Suppressor macrophage treated with lipopolysaccharide for 4 hours (primary cell): ENCODE measurements around the gene ASB10.

Source experiments
- DNase-seq: peaks from one replicate; pipeline ENCODE4 v3.0.0-alpha.2; 2020

The ASB10 gene

DNA sequence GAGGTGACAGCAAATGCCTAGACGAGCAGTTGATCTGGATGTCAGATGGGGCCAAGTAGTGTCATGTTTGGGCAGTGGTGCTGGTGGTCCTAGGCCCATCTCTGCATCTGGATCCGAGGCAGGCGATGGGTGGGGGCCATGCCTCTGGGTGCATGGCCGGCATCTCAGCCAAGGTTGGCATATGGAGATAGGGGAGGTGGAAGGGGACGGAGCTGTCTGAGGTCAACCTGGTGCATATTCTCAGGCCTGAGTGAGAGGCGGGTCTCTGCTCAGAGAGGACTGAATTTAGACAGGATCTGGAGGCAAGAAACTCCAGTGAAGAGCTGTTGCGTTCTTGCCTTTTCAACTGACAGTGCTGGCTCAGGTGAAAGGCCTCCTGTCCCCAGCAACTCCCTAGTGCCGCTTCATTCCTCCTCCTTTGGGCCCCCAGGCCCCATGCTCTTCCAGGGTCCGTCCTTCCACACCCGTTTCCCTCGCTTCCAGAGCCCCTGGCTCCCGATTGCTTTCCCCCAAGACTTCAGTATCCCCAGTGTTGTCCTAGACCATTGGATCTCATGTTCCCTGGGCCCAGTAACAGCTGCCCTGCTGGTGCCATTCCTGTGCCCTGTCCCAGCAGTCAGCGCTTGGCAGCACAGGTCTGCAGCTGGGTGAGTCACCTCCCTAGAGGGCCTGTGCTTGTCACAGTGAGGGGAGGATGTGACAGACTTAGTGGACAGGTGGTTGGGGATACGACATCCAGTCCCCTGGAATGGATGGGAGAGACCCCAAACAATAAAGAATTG, 52.1 kb downstream of the ASB10 start:
- DNase-seq: no peak

DNA sequence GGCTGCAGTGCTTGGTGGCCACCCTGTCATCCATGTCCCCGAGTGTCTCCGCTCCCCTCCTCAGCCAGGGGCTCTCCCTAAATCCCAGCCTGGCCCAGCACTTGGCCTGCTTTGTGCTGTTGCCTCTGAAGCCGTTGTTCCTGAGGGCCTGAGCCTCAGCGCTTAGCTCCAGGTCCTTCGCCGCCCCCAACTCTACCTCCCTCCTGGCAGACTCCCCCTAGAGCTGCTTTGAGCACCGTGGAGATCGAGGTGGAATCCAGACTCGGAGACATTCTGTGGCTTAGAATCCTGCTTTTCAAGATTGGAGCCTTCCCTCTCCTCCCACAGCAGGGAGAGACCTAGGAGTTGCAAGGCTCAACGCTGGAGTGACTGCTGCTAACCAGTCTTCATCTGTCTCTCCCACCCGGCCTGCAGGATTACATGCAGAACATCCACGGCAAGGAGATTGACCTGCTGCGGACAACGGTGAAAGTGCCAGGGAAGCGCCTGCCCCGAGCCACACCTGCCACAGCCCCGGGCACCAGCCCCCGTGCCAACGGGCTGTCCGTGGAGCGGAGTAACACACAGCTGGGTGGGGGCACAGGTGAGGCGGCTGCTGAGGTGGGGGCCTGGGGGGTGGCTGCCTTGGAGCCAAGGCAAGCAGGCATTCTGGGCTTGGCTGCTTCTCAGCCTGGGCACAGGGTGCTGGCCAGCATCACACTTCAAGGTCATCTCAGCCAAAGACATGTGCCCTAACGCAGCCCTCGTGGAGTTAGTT, 52.9 kb downstream of the ASB10 start:
- no peak for DNase-seq

DNA sequence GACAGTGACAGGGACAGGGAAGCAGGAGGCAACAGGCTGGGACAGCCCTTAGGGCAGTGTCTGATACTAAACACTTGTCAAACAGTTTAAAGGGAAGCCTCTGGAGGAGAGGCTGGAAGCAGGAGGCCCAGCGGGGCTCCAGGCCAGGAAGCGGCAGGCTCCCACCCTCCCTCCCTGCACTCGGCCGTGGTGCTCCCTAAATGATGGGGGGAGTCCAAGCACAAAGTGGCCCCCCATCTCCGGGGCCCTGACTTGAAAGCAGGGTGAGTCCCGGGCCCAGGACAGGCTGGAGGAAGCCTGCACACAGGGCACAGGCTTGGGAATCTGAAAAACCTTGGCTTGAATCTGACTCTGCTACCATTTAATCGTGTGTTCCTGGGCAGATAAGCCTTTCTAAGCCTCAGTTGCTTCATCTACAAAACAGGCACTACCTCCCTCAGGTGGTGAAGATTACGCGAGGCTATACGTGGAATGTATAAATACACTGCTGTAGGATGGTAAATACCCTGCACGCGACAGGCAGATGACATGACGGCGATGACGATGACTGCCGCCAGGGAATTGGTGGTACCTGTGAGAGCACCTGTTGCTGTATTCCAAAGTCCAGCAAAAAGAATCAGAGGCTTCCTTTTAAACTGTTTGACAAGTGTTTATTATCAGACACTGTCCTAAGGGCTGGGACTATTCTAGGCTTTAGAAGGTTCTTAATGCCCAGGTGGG, 53.6 kb downstream of the ASB10 start:
- DNase-seq: no peak

DNA sequence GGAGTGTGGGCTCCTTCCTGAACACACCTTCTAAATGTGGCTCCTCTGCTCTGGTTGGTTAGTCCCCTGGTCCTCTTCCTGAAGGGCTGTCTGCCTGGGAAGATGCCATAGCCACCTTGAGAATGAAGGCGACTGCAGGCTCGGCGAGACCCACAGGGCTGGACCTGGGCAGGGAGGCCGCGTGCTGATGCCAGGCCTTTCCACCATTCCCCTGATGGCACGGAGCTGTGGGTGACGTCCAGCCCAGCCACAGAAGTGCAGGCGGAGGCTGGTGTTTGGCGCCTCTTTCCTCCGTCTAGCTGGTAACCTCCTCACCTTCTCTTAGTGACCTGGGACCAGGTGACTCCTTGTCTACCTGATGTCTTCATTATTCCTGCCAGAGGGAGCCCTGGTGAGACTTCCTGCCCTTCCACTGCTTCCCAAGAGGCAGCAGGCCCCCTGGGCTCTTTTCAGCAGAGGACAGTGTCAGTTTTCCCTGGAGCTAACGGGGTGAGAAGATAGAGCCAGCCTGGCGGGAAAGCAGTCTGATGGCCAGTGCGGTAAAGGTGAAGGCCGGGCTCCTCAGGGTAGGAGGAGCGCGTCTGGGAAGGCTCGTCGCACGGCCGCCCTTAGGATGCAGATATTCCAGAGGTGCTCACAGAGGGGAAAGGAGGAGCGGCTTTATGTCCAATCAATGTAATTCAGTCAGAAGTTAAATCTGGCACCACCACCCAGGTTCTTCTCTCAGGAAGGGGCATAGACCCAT, 54.4 kb downstream of the ASB10 start:
- DNase-seq: no peak

DNA sequence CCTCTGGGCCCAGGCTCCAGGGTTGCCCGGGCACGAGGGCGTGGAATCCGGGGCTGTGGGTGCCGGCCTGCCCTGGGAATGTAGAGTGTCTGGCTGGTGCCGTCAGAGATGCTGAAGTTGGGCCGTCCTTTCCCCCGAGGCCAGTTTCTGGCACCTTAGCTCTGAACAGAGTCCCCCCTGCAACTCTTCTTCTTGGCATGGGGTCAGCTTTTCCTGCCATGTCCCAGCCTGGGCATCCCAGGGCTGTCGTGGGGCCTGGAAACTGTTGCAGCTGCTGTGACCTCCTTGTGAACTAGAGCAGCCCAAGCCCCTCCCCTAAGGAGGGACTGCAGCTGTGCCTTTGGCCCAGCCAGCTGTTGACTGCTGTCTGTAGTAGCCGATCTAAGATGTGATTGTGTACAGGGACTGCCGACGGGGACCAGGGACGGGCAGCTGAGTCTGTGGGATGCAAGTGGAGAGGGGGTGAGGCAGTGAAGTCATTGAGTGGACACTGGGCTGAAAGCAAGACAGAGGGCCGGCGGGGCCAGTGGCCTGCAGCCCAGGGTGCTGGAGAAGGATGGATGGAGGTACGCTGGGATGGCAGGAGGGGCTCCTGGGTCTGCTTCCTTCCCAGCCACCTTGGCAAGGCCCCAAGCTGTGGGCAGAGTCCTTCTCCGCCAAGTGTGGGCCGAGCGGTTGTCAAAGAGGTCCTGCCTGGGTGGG, 55.3 kb downstream of the ASB10 start:
- no peak for DNase-seq

DNA sequence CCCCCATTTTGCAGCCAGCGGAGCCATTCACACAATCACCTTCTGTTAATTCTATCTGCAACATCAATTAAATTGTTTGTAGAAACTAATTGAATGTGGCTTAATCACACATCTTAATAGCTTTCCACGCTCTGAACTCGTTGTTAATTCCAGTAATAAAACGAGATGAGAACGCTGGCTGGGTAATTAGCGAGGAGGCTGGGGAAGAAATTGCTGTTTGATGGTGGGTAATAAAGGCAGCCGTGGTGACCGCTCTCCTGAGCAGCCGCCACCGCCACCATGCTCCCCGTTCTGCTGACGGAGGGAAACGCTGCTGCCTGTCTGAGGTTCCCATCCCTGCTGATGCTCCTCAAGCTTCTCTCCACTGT, 55.8 kb downstream of the ASB10 start:
- no peak for DNase-seq

DNA sequence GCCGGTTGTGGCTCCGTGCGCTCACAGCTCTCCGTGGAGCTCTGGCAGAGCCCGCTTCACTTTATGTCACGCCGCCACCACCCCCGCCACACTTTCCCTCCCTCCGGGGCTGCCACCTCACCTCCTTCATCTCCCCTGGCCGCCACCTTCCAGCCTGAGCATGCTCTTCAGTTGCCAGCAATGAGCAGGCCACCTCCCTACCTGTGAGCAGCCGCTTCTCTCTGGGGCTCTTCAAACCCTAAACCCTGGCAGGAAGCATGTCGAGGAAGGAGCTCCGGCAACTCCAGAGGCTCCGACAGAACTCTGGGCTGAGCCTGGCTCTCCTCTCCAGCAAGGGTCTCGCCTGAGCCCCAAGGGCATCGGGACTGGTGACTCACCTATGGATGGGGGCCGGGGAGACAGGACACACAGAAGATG, 56.3 kb downstream of the ASB10 start:
- no peak for DNase-seq

DNA sequence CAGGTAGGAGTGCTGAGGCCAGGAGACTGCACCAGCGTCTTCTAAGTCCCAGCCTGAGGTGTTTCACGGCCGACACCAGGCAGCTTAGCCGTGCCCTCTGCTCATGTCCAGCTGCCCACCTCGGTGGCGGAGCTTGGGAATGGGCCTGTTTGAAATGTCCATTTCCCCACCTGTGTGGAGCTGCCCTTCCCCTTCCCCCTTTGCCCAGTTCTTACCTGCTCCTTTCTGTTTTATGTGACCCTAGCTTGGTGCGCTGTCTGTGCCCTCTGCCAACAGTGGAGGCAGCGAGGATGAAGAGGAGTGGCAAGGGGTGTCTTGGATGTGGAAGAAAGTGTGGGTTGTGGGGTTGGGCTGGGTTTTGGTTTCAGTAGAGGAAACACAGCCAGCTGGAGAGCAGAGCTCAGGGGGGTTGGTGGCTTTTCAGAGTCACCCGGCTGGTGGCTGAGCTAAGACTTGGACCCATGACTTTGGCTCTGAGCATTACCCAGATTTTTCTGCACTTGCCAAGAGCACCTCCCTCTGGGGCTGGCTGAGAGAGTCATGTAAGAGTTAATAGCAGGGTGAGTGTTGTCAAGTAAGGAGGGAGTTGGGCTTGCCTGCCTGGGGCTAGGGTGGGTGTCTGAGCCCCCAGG, 57.0 kb downstream of the ASB10 start:
- DNase-seq: no peak

DNA sequence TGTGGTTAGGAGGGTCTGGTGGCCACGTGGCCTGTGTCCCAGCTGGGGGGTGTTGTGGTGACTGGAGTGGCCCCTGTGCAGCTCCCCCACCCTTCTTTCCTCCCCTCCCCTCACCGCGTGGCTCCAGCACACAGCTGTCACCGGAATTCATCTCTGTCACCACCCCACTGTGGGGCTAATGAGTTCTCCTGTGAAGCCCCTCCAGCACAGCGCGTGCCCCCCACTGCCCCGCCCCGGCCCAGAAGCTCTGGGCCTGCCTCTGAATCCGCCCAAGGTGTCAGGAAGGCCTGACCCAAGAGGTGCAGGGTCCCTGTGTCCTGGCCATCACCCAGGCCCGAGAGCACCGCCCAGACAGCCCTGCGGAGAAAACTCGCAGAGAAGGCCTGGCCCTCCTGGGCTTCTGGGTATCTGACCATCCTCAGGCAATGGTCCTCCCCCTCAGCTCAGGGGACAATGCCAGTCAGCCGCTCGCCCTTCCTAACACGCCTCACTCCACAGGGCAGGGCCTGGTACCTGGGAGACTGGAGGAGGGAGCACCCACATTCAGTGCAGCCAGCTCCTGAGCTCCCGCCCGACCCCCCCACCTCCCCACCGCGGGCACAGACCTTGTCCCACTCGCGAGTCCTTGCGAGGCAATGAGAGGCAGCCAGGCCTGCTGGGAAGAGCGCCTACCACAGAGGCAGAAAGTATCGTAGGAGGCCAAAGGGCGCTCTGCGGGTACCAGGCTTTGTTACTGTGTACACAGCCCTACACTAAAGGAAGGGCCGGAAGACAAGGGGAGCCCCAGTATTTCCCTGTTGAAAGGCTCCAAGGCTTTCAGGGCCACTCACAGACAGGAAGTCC, 57.7 kb downstream of the ASB10 start:
- DNase-seq: no peak

DNA sequence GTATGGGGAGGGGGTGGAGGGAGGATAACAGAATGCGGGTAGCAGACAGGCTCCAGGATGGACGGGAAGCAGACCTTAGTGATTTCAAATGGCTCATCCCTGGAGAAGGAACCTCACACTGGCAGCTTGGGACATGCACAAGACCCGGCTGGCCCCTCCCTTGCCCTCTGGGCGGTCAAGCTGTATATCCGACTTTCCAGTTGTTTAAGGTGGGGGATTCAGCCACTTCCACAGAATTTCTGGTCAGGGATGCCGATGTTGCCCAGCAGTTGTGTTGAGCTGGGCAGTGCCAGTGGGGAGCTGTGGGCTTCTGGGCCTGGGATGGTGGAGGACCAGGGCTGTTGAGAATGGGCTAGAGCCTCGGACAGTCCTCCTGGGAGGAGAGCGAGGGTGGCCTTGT, 58.3 kb downstream of the ASB10 start:
- DNase-seq: no peak

DNA sequence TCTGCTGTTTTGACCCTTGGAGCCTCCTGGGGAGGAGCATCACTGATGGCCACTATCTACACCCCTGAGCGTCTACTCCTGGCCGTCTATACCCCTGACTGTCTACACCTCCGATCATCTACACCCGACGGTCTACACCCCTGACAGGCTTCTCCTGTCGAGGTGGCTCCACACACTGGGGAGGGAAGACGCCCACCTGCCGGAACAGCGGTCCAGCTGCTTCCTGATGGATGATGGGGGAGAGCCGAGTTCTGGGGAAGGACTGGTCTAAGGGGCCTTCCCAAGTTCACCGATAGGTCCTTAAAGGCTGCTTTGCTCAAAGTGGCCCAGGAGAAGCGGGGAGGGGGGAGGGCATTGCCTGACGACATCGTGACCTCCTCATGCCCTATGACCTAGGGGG, 58.9 kb downstream of the ASB10 start:
- DNase-seq: no peak

DNA sequence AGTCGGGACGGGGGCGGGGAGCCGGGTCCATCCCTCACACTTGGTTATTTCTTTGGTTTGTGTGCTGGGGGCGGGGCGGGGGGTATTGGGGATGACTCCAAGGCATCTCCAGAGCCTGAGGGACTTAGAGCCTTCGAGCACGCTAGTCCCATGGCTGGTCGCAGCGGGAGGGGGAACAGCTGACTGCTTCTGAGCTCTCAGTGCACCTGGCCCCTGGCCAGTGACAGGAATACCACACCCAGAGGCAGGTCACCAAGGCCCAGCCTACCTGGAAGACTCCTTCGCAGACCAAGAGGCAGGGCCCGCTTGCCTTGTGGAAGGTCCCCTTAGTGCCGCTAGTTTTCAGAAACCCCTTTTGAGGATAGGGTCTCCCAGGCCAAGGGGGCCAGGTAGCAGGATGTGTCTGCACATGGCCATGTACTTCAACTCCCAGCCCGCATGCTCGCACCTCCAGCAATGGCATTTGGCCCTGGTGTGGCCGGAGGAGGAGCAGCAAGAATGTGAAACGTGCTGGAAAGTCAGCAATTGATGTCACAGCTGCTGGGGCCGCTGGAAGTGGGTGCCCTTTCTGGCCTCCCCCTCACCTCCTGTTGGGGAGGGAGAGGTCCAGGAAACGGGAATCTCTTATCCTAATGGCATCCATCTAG, 60.4 kb downstream of the ASB10 start:
- DNase-seq: no peak

DNA sequence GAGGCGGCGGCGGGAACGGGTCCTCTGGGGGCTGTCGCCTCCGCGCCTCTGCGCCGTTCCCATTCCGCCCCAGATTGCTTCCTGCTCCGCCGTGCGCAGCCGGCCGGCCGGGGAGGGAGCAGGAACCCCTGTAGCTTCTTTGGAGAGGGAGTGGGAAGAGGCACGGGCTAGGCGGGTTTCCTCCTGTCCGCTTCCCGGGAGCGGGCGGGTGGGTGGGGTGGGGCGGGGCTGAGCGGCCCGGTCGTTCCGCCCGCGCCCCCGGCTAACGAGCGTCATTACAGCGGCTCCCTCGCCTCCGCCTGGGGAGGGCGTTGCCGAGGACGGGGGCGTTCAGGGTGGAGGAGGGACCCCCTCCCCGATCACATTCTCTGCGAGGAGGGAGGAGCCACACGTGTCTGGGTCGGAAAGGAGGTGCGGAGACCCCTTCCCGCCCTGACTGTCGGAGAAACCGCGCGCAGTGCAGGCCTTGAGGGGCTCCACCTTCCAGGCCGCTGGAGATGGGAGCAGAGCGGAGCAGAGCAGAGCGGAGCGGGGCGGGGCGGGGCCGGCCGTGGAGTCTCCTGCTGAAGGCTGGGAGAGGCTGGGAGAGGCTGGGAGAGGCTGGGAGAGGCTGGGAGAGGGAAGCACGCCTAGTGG, 61.1 kb downstream of the ASB10 start:
- no peak for DNase-seq
